Right kidney (tissue), 1 donor: ENCODE results near the gene BLTP3A.
"Not testable (repeated sequence)": the region's sequence is repeated elsewhere in the genome, so short reads cannot be mapped to it uniquely, and the experiment has no call there.

Source experiments
- DNase-seq: peaks from one replicate; pipeline ENCODE4 v3.0.0-alpha.2; 2016

Gene BLTP3A

DNA sequence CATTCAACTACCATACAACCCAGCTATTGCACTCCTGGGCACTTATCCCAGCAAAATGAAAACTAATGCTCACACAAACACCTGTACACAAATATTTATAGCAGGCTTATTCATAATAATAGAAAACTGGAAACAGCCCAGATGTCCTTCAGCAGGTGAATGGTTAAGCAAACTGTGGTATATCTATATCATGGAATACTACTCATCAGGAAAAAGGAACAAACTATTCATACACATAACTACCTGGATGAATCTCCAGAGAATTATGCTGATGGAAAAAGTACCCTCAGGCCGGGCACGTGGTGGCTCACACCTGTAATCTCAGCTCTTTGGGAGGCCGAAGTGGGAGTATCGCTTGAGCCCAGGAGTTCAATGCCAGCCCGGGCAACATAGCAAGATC is 3.8 kb upstream of the BLTP3A start:
- DNase-seq = no peak

- no peak for DNase-seq
These were observed 651 bp upstream of the BLTP3A start for GRCh38 chr6:34791164-34791700.

- no peak for DNase-seq
These were observed 970 bp downstream of the BLTP3A start for GRCh38 chr6:34792605-34793500.

GRCh38 chr6:34793877-34794276 is 2.0 kb downstream of the BLTP3A start:
- DNase-seq = no peak

DNA sequence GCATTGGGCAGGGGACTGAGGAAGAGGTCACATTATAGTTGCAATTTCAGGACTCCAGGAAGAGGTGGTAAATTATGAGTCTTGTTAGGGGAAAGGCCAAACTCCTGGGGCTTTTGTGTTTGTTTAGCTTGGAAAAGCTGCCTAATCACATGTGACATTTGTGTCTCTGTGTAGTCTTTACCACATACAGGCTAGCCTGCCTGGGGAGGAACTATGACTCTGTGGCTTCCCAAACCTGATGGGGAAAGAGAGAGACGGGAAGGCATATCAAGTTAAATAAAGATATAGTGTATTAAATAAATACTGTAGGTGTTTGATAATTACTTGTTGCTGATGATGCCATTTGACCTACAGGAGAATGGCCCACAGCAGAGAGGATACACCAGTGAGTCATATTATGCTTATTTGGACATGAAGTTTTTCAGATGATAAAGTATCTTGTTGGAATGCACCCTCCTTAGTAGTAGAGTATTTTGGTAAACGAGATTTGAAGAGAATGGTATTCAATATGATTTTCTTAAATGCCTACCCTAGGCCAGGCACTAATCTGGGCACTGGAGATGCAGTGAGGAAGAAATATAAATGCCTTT is 4.0 kb downstream of the BLTP3A start:
- DNase-seq = no peak

- DNase-seq = no peak
These were observed 6.2 kb downstream of the BLTP3A start for GRCh38 chr6:34798057-34798456.

- DNase-seq = no peak
These were observed 7.7 kb downstream of the BLTP3A start for GRCh38 chr6:34799547-34799946.

DNA sequence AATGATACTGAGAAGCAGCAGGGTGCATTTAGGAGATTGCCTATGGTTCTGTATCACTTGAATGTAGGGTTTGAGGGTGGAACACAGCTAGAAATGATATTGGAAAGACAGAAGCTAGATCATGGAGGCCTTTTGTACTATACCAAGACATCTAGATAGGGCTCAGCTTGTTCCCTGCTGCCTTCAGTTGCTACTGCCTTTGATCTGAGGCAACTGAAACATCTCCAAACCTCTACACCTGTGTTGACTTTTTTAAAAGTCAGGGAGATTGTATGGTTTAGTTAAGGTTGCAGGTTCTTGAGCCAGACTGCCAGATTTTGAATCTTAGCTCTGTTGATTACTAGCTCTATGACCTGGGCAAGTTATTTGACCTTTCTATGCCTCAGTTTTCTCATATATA is 12.7 kb downstream of the BLTP3A start:
- no peak for DNase-seq

DNA sequence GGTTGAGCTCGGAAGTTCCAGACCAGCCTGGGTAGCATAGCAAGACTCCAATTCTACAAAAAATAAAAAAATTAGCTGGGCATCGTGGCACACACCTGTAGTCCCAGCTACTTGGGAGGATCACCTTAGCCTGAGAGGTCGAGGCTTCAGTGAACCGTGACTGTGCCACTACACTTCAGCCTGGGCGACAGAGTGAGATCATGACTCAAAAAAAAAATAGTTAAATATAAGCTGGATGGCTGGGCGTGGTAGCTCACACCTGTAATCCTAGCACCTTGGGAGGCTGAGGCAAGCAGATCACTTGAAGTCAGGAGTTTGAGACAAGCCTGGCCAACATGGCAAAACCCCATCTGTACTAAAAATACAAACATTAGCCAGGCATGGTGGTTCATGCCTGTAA is 13.2 kb downstream of the BLTP3A start:
- not testable (repeated sequence) for DNase-seq

DNA sequence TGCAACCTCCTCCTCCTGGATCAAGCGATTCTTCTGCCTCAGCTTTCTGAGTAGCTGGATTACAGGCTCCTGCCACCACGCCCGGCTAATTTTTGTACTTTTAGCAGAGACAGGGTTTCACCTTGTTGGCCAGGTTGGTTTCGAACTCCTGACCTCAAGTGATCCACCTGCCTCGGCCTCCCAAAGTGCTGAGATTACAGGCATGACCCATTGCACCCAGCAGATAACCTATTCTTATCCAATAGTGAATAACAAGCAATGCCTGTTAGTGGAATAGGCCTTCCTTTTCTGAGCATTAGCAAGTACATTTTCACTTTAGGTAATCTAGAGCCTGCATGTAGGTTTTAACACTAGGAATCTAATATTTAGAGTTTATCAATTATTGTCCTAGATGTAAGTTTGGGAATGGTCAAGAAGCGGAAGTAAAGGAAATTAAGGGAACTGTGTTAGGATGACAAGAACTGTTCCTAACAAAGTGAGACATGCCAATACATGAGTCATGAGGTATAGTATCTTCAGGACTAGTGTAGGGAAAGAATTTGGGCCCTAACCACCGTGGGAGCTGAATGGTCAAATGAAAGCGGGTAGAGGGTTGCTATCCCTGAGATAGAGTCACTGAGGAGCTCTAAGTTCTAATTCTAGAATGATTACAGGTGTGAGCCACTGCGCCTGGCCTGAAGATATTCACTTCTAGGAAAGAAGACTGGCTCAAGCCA is 15.0 kb downstream of the BLTP3A start:
- DNase-seq = no peak

GRCh38 chr6:34808473-34808872 is 16.6 kb downstream of the BLTP3A start:
- DNase-seq = not testable (repeated sequence)

- not testable (repeated sequence) for DNase-seq
These were observed 17.5 kb downstream of the BLTP3A start for GRCh38 chr6:34809419-34809818.

- no peak for DNase-seq
These were observed 18.4 kb downstream of the BLTP3A start for GRCh38 chr6:34810017-34810882.

DNA sequence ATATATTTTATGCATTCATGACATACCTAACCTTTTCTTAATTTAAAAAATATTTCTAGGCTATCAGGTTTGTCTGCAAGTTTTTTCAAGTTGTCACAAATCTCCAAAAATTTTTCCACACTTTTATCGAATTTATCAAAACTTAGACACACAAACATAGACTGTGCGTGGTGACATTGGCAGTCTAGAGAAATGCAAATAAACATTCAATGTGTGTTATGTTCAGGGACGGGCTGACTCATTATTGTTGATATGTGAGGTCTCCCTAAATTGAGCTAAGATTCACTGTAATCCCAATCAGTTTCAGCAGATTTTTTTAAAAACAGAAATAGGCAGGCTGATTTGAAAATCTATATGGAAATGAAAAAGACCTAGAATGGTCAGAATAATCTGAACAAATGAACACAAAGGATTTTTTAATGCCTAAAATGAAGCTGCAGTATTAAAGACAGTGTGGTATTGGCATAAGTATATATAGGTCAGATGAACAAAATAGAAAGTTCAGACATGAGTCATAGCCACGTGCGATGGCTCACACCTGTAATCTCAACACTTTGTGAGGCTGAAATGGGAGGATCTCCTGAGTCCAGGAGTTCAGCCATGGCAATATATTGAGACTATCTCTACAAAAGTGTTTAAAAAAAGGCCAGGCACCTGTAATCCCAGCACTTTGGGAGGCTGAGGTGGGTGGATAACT is 19.2 kb downstream of the BLTP3A start:
- DNase-seq = no peak

GRCh38 chr6:34813028-34813713 is 21.3 kb downstream of the BLTP3A start:
- no peak for DNase-seq

DNA sequence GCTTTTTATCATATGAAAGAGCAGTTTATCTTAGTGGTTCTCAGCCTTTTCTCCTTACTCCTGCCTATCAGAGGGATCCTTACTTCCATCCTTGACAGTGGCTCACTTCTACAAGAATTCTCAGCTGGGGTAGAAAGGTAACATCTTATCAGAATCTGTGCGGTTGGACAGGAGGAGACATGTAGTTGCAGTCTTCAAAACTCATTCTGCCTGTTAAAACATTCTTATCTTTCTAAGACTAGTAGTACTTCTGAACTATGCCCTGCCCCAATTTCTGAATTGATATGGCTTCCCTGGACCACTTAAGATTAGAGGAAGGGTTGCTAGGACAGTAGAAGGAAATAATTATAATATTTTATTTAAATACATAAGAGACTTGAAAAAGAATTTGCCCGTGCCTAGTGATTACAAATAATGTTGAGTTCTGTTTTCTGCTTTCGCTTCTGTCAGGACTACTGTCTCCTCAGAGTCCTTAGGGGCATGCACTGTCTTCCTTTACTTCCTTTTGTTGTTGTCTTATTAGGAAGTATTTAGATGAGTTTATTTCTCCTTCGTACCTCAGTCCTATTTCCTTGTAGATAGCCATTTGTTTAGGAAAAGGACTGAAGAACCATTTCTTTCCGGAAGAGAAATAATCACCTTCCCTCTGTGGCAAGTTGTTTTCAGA is 24.9 kb downstream of the BLTP3A start:
- no peak for DNase-seq

GRCh38 chr6:34817446-34817845 is 25.6 kb downstream of the BLTP3A start:
- no peak for DNase-seq

GRCh38 chr6:34818872-34819570 is 27.1 kb downstream of the BLTP3A start:
- not testable (repeated sequence) for DNase-seq
